ENCODE data around the gene LRRC15.

LRRC15 gene

DNA sequence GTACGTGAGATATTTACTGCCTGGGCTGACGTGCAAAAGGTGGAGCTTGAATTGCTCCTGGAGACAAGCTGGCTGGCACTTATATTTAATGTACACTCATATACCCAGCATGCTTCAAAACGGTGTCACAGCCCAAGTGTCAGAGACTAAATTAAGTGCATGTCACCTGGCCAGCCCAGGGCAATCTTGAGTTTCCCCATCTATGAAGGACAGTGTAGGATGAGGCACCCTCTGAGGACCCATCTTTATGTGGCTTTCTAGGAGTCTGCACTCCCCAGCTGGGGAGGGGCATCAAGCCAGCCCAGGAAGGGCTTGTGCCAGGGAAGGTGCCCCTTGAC is 5.3 kb downstream of the LRRC15 start:
- no peak for DNase-seq (ENCODE audit: low read depth in 2 of 2)

DNA sequence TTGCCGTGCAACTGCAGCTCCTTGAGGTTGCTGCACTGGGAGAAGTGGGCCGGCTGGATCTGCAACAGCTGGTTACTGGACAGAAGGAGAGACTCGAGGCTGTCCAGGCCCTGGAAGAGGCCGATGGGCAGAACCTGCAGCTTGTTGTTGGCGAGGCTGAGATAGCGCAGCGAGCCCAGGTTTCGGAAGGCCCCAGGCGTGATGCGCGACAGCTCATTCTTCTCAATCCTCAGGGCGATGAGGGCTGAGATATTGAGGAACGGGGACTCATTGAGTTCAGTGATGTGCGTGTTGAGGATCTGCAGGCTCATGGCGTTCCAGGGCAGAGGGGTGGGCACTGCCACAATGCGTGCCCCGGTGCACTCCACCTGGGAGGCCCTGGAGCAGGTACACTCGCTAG is 9.0 kb downstream of the LRRC15 start:
- DNase-seq (ENCODE audit: low read depth in 2 of 2): no peak

DNA sequence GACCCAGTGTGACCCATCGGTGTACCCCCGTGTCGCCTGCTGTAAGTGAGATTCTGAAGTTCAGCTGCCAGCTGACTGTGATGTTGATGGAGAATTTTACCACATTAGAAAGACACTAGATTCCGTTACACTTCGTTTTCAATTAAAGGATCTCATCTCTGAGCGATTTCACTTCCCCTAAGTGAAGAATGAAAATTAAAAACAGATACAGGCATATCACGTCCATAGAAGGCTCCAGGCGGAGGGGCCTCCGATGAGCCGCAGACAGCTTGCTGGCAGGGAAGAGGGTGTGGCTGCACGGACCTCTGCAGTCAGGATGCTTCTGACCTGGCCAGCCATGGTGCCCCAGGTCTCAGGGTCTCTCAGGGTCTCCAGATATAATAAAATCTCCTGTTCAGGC is 11.9 kb downstream of the LRRC15 start:
- DNase-seq (ENCODE audit: low read depth in 2 of 2): no peak

GRCh38 chr3:194355379-194355778 is 14.2 kb downstream of the LRRC15 start:
- DNase-seq (ENCODE audit: low read depth in 2 of 2): no peak

DNA sequence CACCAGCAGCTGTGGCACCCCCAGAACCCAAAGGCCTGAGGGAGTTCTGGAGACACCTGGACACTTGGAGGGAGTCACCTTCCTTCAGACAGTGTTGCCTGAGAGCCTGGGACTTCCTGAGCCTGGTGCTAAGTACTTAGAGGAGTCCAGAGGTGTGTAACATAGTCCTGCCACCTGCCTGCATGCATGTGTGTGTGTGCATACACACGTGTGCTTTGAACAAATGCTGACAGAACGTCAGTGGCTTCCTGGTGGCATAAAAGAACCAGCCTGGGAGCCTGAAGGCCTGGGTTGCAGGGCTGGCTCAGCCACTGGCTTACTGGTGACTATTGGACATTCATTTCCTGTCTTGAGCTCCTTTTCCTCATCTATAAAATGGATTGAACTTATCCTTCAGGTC is 15.2 kb downstream of the LRRC15 start:
- no peak for DNase-seq (ENCODE audit: low read depth in 2 of 2)

DNA sequence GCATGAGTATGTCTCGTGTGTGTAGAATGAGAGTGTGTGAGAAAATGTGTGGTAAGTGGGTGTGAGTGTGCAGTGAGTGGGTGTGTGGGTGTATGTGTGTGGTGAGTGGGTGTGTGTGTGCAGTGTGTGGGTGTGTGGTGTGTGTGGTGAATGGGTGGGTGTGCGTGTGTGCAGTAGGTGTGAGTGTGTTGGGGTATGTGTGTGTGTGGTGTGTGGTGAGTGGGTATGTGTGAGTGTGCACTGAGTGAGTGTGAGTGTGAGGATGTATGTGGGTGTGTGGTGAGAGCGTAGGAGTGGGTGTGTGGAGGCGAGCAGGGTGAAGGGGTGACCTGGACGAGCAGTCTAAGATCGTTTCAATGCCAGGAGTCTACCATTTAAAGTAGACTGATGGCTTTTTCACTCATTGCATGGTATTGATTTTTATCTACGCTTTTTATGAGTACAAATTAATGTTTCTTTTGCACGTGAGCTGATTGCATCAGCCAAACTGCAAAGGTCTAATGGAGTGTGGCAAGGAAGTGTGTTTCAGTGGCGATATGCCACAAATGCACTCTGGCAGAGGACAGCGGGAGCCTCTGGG is 16.8 kb downstream of the LRRC15 start:
- no peak for DNase-seq (ENCODE audit: low read depth in 2 of 2)

DNA sequence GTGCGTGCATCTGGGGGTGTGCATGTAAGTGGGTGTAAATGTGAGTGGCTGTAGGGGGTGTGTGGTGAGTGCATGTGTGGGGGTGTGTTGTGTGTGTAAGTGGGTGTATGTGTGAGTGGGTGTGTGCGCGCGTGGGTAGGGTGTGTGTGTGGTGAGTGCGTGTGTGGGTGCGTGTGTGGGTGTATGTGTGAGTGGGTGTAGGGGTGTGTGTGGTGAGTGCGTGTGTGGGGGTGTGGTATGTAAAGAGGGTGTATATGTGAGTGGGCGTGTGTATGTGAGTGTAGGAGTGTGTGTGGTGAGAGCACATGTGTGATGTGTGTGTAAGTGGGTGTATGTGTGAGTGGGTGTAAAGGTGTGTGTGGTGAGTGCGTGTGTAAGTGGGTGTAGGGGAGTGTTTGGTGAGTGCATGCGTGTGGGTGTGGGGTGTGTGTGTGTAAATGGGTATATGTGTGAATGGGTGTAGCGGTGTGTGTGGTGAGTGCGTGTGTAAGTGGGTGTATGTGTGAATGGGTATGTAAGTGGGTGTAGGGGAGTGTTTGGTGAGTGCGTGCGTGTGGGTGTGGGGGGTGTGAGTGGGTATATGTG is 17.5 kb downstream of the LRRC15 start:
- DNase-seq (ENCODE audit: low read depth in 2 of 2): no peak

DNA sequence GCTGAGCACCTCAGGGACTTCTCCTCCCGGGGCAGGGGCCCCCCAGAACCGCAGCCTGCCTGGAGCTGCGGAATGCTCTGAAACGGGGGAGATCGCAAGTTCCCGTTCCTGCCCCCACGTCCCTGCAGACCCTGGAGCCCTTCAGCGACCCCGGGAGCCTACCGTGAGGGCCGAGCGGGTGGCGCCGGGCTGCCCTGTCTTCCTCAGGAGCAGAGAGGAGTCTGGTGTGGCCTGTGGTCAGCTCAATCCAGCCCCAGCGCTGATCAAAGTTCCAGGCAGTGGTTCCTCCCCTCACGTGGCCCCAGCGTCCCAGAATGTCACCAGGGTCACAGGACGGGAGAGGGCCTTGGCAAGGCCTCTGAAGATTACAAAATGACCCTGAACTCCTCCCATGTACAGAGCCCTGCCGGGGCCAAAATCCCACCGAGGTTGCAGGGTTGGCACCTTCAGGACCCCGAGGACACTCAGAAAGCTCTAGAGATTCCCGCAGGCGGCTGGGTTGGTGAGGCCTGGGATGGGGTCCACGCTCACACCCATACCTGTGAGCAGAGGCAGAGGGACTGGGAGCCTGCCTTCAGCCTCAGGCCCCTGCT is 18.4 kb downstream of the LRRC15 start, which contains the start of gene CPN2:
TSS of gene CPN2 (minus strand) at position 249 of the 593 bp plus-strand sequence. CDS start 8,626 bp downstream, outside the sequence.
- DNase-seq (ENCODE audit: low read depth in 2 of 2): no peak

- DNase-seq (ENCODE audit: low read depth in 2 of 2): no peak
Observed at GRCh38 chr3:194350726-194351071, 18.8 kb downstream of the LRRC15 start.

- DNase-seq (ENCODE audit: low read depth in 2 of 2): no peak
Observed at GRCh38 chr3:194348354-194348753, 21.2 kb downstream of the LRRC15 start.

- no peak for DNase-seq (ENCODE audit: low read depth in 2 of 2)
Observed at GRCh38 chr3:194346621-194347020, 22.9 kb downstream of the LRRC15 start.

- no peak for DNase-seq (ENCODE audit: low read depth in 2 of 2)
Observed at GRCh38 chr3:194346035-194346434, 23.5 kb downstream of the LRRC15 start.

DNA sequence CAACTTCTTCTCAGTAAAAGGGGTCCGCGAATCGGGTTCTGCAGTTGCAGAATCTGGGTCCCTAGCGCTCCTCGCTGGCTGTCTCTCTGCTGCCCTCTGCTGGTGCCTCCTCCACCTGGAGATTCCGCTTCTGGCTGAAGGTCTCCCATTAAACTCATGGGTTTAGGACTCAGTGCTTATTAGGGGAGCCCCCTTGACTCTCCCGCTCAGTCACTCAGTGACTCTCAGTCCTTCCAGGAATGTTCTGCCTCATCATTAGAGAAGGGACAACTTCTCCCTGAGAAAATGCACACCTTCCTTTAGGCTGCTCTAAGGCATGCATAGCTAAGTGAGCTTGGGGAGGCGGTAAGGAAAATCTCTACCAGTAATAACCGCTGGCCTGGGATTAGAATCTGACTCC is 25.5 kb downstream of the LRRC15 start:
- peak in 1 of 2 donors; percentile 41 for DNase-seq (ENCODE audit: low read depth in 2 of 2)

GRCh38 chr3:194343561-194343893 is 26.0 kb downstream of the LRRC15 start:
- DNase-seq (ENCODE audit: low read depth in 2 of 2): no peak

DNA sequence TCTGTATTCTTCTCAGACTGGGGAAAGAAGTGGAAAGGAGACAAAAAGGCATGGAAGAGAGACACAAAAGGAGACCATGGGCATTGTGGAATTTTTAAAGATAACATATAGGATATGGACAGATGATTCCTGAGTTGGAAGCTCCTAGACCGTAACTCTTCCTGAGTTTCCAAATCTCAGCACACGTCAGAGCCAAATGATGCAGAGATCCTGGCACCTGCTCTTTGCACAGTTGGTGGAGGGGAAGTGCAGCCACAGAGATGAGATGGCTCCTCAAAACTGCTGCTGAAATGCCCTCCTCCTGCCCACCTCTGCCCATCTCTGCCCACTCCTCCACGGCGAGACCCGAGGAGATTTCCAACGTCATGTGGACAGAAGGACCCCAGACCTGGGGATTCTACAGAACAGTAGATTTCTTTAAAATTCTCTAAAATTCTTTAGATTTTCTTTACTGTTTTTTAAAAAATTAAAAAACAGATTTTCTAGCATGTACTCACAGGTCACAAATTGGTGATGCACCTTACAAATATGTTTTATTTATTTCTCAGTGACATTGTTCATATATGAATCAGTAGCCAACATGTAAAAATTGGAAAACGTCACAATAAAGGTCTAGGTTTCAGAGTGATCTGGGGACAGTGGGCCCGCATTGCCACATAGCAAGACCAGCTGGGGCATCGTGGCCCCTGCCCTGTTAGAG is 26.5 kb downstream of the LRRC15 start:
- DNase-seq (ENCODE audit: low read depth in 2 of 2): no peak

- DNase-seq (ENCODE audit: low read depth in 2 of 2): no peak
Observed at GRCh38 chr3:194340757-194341400, 28.7 kb downstream of the LRRC15 start.

GRCh38 chr3:194339840-194340239 is 29.7 kb downstream of the LRRC15 start:
- no peak for DNase-seq (ENCODE audit: low read depth in 2 of 2)

- no peak for DNase-seq (ENCODE audit: low read depth in 2 of 2)
Observed at GRCh38 chr3:194339356-194339755, 30.2 kb downstream of the LRRC15 start.

- DNase-seq (ENCODE audit: low read depth in 2 of 2): no peak
Observed at GRCh38 chr3:194337965-194338753, 31.4 kb downstream of the LRRC15 start.

DNA sequence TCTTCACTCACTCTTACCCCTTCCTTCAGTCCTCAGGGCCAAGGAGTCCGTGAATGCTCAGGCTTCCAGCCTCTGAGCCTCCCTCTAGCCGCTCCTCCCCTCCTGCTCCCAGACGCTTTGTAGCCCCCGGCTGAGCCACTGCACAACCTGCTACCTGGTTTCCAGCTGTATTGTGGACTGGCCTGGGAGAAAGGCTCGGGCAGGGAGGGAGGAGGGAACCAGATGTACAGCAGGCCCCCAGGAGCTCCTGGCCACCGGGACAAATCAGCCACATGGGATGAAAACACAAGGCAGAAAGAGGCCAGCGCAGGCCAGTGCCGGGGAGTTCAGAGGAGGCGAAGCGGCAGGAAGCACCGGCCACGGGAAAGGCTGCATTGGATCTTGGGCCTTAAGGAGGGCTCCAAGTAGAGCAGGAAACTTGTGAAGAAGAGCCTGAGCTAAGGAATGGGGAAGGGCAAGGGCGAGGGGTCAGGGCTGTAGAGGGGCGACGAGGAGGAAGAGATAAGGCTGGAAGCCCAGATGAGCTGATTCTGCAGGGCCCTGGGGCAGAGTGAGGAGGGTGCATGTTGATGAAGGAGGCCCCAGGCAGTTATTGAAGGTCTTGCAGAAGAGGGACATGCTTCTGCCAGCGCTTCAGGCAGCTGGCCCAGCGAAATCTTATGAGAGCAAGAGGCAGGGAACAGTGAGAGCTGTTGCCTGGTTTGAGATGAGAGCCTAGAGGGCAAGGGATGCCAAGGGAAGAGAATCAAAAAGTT is 32.8 kb downstream of the LRRC15 start:
- no peak for DNase-seq (ENCODE audit: low read depth in 2 of 2)

DNA sequence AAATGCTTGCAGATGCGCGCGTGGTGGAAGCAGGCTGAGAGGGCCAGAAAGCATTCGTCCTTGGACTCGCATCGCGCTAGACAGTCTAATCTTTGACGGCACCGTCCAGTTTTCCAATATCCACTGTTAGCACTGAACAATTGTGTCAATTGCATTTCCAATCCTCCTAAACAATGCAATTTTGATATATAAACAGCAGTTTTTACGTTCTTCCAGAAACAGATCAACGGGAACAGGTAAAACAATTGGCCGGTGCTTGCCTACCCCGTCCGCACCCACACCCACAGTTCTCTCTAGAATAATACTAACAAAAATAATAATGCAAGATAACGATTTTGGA is 35.6 kb downstream of the LRRC15 start:
- no peak for DNase-seq (ENCODE audit: low read depth in 2 of 2)
